Neural progenitor cell (in vitro differentiated cells): Measurements from ENCODE around the gene RND1. TPM values are rescaled to one million over a fixed set of nuclear protein-coding genes. Genes with fewer than 3 reads are reported as not detected.
A peak's percentile ranks its signal among the peaks of the same experiment; 100 is the strongest.

Experiments used
- DNase-seq: peaks from one replicate; pipeline ENCODE4 v3.0.0-alpha.2; 2016; ENCODE audit warnings: low spot score
- H2AFZ ChIP-seq: fragments of 200-600 bp; sonication (generic); replicated peaks from 2 replicates; pipeline ENCODE4 v1.6.1; 2016; ENCODE audit warnings: antibody characterized with exemption
- H3F3A ChIP-seq: fragments of 200-600 bp; sonication (generic); 2 replicates; pipeline ENCODE4 v1.6.1; 2016; ENCODE audit warnings: antibody characterized with exemption, low read depth
- H3K27ac ChIP-seq: fragments of 200-600 bp; sonication (generic); 2 replicates; pipeline ENCODE4 v1.5.1; 2016; ENCODE audit warnings: mild to moderate bottlenecking
- H3K27me3 ChIP-seq: fragments of 200-600 bp; sonication (generic); 2 replicates; pipeline ENCODE4 v1.6.1; 2016; ENCODE audit warnings: mild to moderate bottlenecking, moderate library complexity
- H3K36me3 ChIP-seq: fragments of 200-600 bp; sonication (generic); 2 replicates; pipeline ENCODE4 v1.5.1; 2016
- H3K4me1 ChIP-seq: fragments of 200-600 bp; sonication (generic); 2 replicates; pipeline ENCODE4 v1.6.1; 2016; ENCODE audit warnings: mixed run types
- H3K4me2 ChIP-seq: fragments of 200-600 bp; sonication (generic); 2 replicates; pipeline ENCODE4 v1.6.1; 2016
- H3K4me3 ChIP-seq: fragments of 200-600 bp; sonication (generic); 2 replicates; pipeline ENCODE4 v1.5.1; 2016
- H3K79me2 ChIP-seq: fragments of 200-600 bp; sonication (generic); 2 replicates; pipeline ENCODE4 v1.6.1; 2016; ENCODE audit warnings: low read depth
- H3K9ac ChIP-seq: fragments of 200-600 bp; sonication (generic); 2 replicates; pipeline ENCODE4 v1.6.1; 2016
- H3K9me3 ChIP-seq: fragments of 200-600 bp; sonication (generic); 2 replicates; pipeline ENCODE4 v1.5.1; 2016; ENCODE audit warnings: low read depth
- H4K20me1 ChIP-seq: fragments of 200-600 bp; sonication (generic); 2 replicates; pipeline ENCODE4 v1.6.1; 2016; ENCODE audit warnings: low read depth
- H3K27ac Mint-ChIP-seq: 3 replicates; pipeline ENCODE4 v1.8.0; 2021; ENCODE audit warnings: mixed read lengths
- H3K27me3 Mint-ChIP-seq: 2 replicates; pipeline ENCODE4 v1.8.0; 2022; ENCODE audit warnings: low read depth, mild to moderate bottlenecking, inconsistent platforms, moderate library complexity, mixed read lengths; ENCODE audit not compliant: insufficient read depth
- H3K36me3 Mint-ChIP-seq: 3 replicates; pipeline ENCODE4 v1.8.0; 2021; ENCODE audit warnings: mixed read lengths
- H3K4me1 Mint-ChIP-seq: 3 replicates; pipeline ENCODE4 v1.8.0; 2021; ENCODE audit warnings: mixed read lengths
- H3K4me3 Mint-ChIP-seq: 3 replicates; pipeline ENCODE4 v1.8.0; 2021; ENCODE audit warnings: mild to moderate bottlenecking, moderate library complexity, mixed read lengths
- H3K9me3 Mint-ChIP-seq: 3 replicates; pipeline ENCODE4 v1.8.0; 2020; ENCODE audit warnings: mixed read lengths
- CTCF ChIP-seq: fragments of 200-600 bp; sonication (generic); IDR thresholded peaks from 2 replicates; pipeline ENCODE4 v1.5.1; 2017; ENCODE audit warnings: antibody characterized with exemption, mild to moderate bottlenecking
- EZH2 ChIP-seq: fragments of 200-600 bp; sonication (generic); IDR thresholded peaks from 2 replicates; pipeline ENCODE4 v1.6.1; 2017; ENCODE audit warnings: antibody characterized with exemption, mild to moderate bottlenecking, moderate library complexity
- EZH2phosphoT487 ChIP-seq: fragments of 200-600 bp; sonication (generic); IDR thresholded peaks from 2 replicates; pipeline ENCODE4 v1.6.1; 2017; ENCODE audit warnings: antibody characterized with exemption
- total RNA-seq: library from RNA; depleted of rRNA; stranded (reverse); fragments of >200 nt; gene quantifications from 2 replicates; pipeline ENCODE4 v1.2.3, GENCODE V29; 2015; ENCODE audit warnings: low replicate concordance

RND1 gene
- total RNA-seq, 1 donor from 2014 or later, result 9.8 TPM

- Histone ChIP-seq H3K79me2 (peaks cover 13% of the 10 kb centered on the region), H3K36me3 (no peaks in the 10 kb centered on the region), H3K9ac (no peak overlapping the region), H3K4me1 (peaks cover 12% of the 10 kb centered on the region), H3K27me3 (no peaks in the 10 kb centered on the region), H3F3A (no peaks in the 10 kb centered on the region), H3K4me3 (no peak overlapping the region), H3K9me3 (no peaks in the 10 kb centered on the region), H3K27ac (no peak overlapping the region), H4K20me1 (peaks cover 12% of the 10 kb centered on the region), H2AFZ (no peak overlapping the region), H3K4me2 (no peak overlapping the region)
- no peak for DNase-seq
- peak overlapping the region; percentile 18 for H3K4me3 Mint-ChIP-seq
- peaks cover 9% of the 10 kb centered on the region for H3K27me3 Mint-ChIP-seq
- H3K36me3 Mint-ChIP-seq, result no peaks in the 10 kb centered on the region
- TF ChIP-seq EZH2phosphoT487, result no peak
- TF ChIP-seq CTCF, result no peak
- TF ChIP-seq EZH2, result no peak
- peaks cover 2% of the 10 kb centered on the region for H3K9me3 Mint-ChIP-seq
- peak overlapping the region; percentile 30 for H3K27ac Mint-ChIP-seq
- peaks cover 31% of the 10 kb centered on the region for H3K4me1 Mint-ChIP-seq
Measured at GRCh38 chr12:48869191-48869590, 3.5 kb upstream of the RND1 start.

- no peak for DNase-seq
- Mint-ChIP-seq H3K4me3 (no peak overlapping the region), H3K4me1 (peaks cover 38% of the 10 kb centered on the region), H3K27me3 (peaks cover 10% of the 10 kb centered on the region), H3K9me3 (peaks cover 2% of the 10 kb centered on the region), H3K36me3 (no peaks in the 10 kb centered on the region), H3K27ac (no peak overlapping the region)
- no peak overlapping the region for H3K9ac ChIP-seq
- no peaks in the 10 kb centered on the region for H3K9me3 ChIP-seq
- H2AFZ ChIP-seq, result no peak overlapping the region
- H3K27ac ChIP-seq, result no peak overlapping the region
- peaks cover 17% of the 10 kb centered on the region for H4K20me1 ChIP-seq
- no peak overlapping the region for H3K4me2 ChIP-seq
- H3K4me1 ChIP-seq, result peaks cover 19% of the 10 kb centered on the region
- TF ChIP-seq EZH2phosphoT487 (no peak), CTCF (no peak), EZH2 (no peak)
- no peaks in the 10 kb centered on the region for H3K27me3 ChIP-seq
- H3K79me2 ChIP-seq, result peaks cover 21% of the 10 kb centered on the region
- H3K36me3 ChIP-seq, result no peaks in the 10 kb centered on the region
- no peak overlapping the region for H3K4me3 ChIP-seq
- H3F3A ChIP-seq, result no peaks in the 10 kb centered on the region
Measured at GRCh38 chr12:48868451-48868850, 2.8 kb upstream of the RND1 start.

- Histone ChIP-seq H3K4me1 (peaks cover 33% of the 10 kb centered on the region), H3K36me3 (no peaks in the 10 kb centered on the region), H3K27me3 (no peaks in the 10 kb centered on the region), H3K9ac (no peak overlapping the region), H3F3A (peaks cover 12% of the 10 kb centered on the region), H2AFZ (no peak overlapping the region), H3K27ac (no peak overlapping the region), H3K4me2 (peak overlapping the region; percentile 74), H3K4me3 (peak overlapping the region; percentile 79), H3K9me3 (no peaks in the 10 kb centered on the region), H4K20me1 (peaks cover 24% of the 10 kb centered on the region), H3K79me2 (peaks cover 36% of the 10 kb centered on the region)
- no peak for DNase-seq
- H3K36me3 Mint-ChIP-seq, result peaks cover 9% of the 10 kb centered on the region
- H3K27me3 Mint-ChIP-seq, result peaks cover 7% of the 10 kb centered on the region
- H3K4me1 Mint-ChIP-seq, result peaks cover 45% of the 10 kb centered on the region
- TF ChIP-seq EZH2 (no peak), EZH2phosphoT487 (no peak), CTCF (no peak)
- H3K4me3 Mint-ChIP-seq, result peak overlapping the region; percentile 97
- H3K9me3 Mint-ChIP-seq, result peaks cover 2% of the 10 kb centered on the region
- H3K27ac Mint-ChIP-seq, result peak overlapping the region; percentile 18
Measured at GRCh38 chr12:48866052-48866711, 512 bp upstream of the RND1 start.
